OCI-LY1 (cell line): ENCODE data around the gene KCNE1.

ENCODE experiments used
- CTCF ChIP-seq: fragments of 200-600 bp; sonication (generic), shearing (Covaris generic); IDR thresholded peaks from 2 replicates; pipeline ENCODE4 v1.5.1; 2017; ENCODE audit warnings: mild to moderate bottlenecking, antibody characterized with exemption, low read length, moderate library complexity, mixed read lengths
- EZH2 ChIP-seq: fragments of 200-600 bp; sonication (generic), shearing (Covaris generic); IDR thresholded peaks from 2 replicates; pipeline ENCODE4 v1.8.0; 2017; ENCODE audit warnings: borderline replicate concordance, mixed run types, mild to moderate bottlenecking, antibody characterized with exemption, low read length, moderate library complexity, mixed read lengths

- no peak for TF ChIP-seq CTCF
- no peak for TF ChIP-seq EZH2
Measured at GRCh38 chr21:34519016-34519415, 7.0 kb upstream of the KCNE1 start.
